Measurements from ENCODE around the gene ZSCAN1. TPM values are rescaled to one million over a fixed set of nuclear protein-coding genes. Genes with fewer than 3 reads are reported as not detected.

ZSCAN1 gene, protein sequence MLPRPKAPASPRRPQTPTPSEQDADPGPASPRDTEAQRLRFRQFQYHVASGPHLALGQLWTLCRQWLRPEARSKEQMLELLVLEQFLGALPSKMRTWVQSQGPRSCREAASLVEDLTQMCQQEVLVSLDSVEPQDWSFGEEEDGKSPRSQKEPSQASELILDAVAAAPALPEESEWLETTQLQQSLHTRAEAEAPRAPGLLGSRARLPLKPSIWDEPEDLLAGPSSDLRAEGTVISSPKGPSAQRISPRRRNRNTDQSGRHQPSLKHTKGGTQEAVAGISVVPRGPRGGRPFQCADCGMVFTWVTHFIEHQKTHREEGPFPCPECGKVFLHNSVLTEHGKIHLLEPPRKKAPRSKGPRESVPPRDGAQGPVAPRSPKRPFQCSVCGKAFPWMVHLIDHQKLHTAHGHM
- total RNA-seq, result not detected in 2 replicates

DNA sequence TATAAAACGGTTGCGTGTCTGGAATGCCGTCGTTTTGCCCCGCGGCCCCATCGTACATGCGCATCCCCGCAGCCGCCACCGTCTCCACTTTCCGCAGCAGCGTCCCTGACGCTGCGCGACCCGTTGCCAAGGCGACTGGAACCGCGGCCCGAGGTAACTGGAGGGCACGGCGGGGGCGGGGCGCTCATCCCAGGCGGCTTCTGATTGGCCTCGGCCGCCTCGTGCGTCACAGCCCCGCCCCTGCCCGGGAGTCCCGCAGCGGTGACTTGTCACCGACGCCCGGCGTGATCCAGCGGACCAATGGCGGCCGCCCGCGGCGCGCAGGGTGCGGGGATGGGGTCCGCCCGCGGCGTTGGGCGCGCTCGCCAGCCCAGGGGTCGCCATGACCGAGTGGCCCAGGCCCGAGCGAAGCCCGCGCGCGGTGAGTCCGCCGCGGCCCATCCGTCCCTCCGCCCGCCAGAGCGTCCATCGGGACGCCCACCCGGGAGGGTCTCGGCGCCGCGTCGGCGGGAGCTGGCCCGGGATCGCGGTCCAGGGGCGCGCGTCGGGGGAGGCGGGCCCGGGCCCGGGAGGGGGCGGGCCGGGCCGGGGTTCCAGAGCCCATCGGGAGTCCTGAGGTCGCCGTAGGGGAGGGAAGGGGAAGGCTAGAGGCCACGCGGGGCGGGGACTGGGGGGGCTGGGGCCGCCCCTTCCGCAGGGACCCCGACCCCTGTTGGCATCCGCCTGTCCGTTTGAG is at the start of gene ZSCAN1:
Gene ZSCAN1, plus strand, starts transcription at position 285 of the 736 bp plus-strand sequence. CDS start 3,812 bp downstream, outside the sequence.
- intact Hi-C loops (cut with micrococcal nuclease), result no loop called here

GRCh38 chr19:57992841-57993240 is 41.0 kb upstream of the ZSCAN1 start:
- intact Hi-C loops (cut with micrococcal nuclease), result no loop called here

GRCh38 chr19:58000677-58001076 is 33.1 kb upstream of the ZSCAN1 start:
- intact Hi-C loops (cut with micrococcal nuclease), result loop anchor here (5.0 kb wide), 4 partner anchors 253 to 808 kb away; partner anchors contain the start of genes ZNF264, ZNF416, ZNF419 and ZNF776

DNA sequence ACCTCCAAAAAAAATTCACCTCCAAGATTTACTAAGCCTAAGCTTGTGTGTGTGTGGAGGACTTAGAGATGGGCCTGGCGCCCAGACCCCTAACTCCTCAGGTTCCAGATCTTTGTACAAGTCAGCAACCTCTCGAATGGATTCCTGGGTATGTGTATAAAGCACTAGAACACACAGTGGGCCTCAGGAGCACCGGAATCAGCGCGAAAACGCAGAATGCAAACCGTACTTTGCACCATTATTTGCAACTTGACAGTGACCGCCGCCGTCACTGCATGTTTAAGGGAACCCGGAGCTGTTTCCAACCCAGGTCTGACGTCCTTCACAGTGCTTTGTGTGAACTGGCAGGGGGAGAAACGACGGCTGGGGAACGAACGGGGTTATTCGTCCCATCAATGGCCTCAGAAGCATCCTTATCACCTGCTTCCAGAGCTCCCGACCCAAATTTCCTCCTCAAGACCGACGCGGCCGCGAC is 31.9 kb upstream of the ZSCAN1 start:
- intact Hi-C loops (cut with micrococcal nuclease), result loop anchor here (1.0 to 5.0 kb wide), 16 partner anchors 55 to 1609 kb away; partner anchors contain the start of genes ERVK3-1, ZNF17, ZNF211 and ZNF256

- intact Hi-C loops (cut with micrococcal nuclease), result loop anchor here (1.0 to 5.0 kb wide), 16 partner anchors 55 to 1609 kb away; partner anchors contain the start of genes ERVK3-1, ZNF17, ZNF211 and ZNF256
Observed at GRCh38 chr19:58002384-58003173, 31.2 kb upstream of the ZSCAN1 start, which contains the start of gene ZNF606. ZNF606 (minus strand) TSS chr19:58002820; CDS start chr19:58001319, 1,501 bp downstream.

- intact Hi-C loops (cut with micrococcal nuclease), result loop anchor here (2.0 to 5.0 kb wide), 8 partner anchors 154 to 811 kb away; partner anchors contain the start of genes ZNF17, ZNF264, ZNF416 and ZNF419
Observed at GRCh38 chr19:58003174-58003828, 30.5 kb upstream of the ZSCAN1 start.

DNA sequence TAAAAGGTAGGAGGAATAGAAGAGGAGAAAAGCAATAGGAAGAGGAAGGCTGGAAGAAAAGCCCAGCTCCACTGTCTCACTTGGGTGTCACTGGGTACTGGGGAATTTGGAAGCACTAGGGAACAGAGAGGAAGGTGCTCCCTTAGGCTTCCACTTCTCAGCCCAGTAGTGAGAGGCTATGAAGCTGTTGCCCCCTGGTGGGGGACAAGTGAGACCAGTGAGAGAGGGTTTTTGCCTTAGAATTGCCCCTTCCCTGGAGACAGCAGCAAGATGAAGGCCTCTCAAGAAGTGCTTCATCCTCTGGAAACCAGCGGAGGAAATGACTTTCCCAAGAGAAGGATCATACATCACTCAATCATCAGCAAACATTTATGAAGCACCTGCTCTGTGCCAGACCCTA is 26.5 kb upstream of the ZSCAN1 start:
- intact Hi-C loops (cut with micrococcal nuclease), result no loop called here

DNA sequence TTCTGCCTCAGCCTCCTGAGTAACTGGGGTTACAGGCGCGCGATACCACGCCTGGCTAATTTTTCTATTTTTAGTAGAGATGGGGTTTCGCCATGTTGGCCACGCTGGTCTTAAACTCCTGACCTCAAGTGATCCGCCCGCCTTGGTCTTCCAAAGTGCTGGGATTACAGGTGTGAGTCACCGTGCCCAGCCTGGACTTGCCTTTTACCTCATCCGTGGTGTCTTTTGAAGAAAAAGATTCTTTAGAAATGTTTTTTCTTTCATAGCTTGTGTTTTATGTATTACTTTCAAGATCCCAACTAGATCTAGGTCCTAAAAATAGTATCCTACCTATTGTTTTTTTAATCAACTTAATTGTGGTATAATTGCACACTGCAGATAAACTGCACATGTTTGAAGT is 24.9 kb upstream of the ZSCAN1 start:
- intact Hi-C loops (cut with micrococcal nuclease), result loop anchor here (2.0 kb wide), 2 partner anchors 142 to 284 kb away; partner anchors contain the start of gene ZNF329

DNA sequence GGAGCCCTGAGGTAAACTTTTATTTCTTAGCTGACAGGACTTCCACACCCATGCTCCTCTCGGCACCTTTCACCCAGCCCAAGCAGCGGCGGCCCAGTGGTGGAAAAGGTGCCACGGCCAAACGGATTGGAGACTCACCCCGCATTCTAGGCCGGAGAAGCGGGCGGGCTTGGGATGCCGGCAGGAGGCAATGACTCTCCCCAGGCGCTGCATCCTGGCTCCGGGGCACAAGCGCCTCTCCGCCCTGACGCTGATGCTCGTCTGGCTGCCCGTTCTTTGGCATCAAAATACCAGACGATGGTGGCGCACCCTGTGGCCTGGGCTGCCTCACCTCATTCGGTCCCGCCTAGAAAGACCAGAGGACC is 24.5 kb upstream of the ZSCAN1 start:
- intact Hi-C loops (cut with micrococcal nuclease), result loop anchor here (2.0 kb wide), 2 partner anchors 142 to 284 kb away; partner anchors contain the start of gene ZNF329

- intact Hi-C loops (cut with micrococcal nuclease), result loop anchor here (2.0 kb wide), 2 partner anchors 141 to 285 kb away; partner anchors contain the start of gene ZNF329
Observed at GRCh38 chr19:58009666-58010301, 24.0 kb upstream of the ZSCAN1 start.

- intact Hi-C loops (cut with micrococcal nuclease), result no loop called here
Observed at GRCh38 chr19:58010507-58010906, 23.3 kb upstream of the ZSCAN1 start.

GRCh38 chr19:58014141-58014540 is 19.7 kb upstream of the ZSCAN1 start:
- intact Hi-C loops (cut with micrococcal nuclease), result no loop called here

GRCh38 chr19:58020129-58020528 is 13.7 kb upstream of the ZSCAN1 start:
- intact Hi-C loops (cut with micrococcal nuclease), result no loop called here

- intact Hi-C loops (cut with micrococcal nuclease), result no loop called here
Observed at GRCh38 chr19:58021541-58022282, 12.1 kb upstream of the ZSCAN1 start.

GRCh38 chr19:58022283-58022660 is 11.6 kb upstream of the ZSCAN1 start:
- intact Hi-C loops (cut with micrococcal nuclease), result no loop called here

DNA sequence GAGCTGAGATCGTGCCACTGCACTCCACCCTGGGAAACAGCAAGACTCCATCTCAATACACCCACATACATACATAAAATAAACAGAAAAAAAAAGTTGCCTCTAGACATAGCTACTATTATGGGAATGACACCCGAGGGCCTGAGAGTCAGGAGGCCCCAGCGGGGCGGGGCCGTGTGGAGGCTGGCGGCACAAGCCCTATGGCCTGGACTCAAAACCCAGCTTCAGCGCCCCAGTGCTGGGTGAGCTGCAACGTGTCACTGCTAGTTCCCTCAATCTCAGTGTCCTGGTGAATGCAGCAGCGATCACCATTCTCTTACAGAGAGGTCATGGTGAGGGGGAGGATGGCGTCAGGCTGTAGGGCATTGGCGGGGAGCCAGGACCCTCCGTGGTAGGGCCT is 9.2 kb upstream of the ZSCAN1 start:
- intact Hi-C loops (cut with micrococcal nuclease), result no loop called here

GRCh38 chr19:58034477-58034793 is 610 bp downstream of the ZSCAN1 start:
- intact Hi-C loops (cut with micrococcal nuclease), result no loop called here

- intact Hi-C loops (cut with micrococcal nuclease), result no loop called here
Observed at GRCh38 chr19:58035863-58036262, 2.0 kb downstream of the ZSCAN1 start.
